SHP77 treated with DMSO at 0.1 percent for 48 hours (cell line): Measurements from ENCODE around the gene CDK18.
"Not testable (repeated sequence)": the region's sequence is repeated elsewhere in the genome, so short reads cannot be mapped to it uniquely, and the experiment has no call there.

ENCODE experiments used
- DNase-seq: peaks from one replicate; lab custom pipeline; 2025; lab: John Stamatoyannopoulos, UW

The CDK18 gene

GRCh38 chr1:205481218-205481617, 23.3 kb upstream of the CDK18 start:
- no peak for DNase-seq

- no peak for DNase-seq
Observed at GRCh38 chr1:205481629-205482151, 22.8 kb upstream of the CDK18 start.

GRCh38 chr1:205482587-205482986, 21.9 kb upstream of the CDK18 start:
- not testable (repeated sequence) for DNase-seq

GRCh38 chr1:205483372-205483771, 21.1 kb upstream of the CDK18 start:
- no peak for DNase-seq

GRCh38 chr1:205484985-205485967, 19.2 kb upstream of the CDK18 start:
- peak; percentile 81 for DNase-seq

GRCh38 chr1:205486258-205486657, 18.2 kb upstream of the CDK18 start:
- DNase-seq, result no peak

GRCh38 chr1:205488074-205488723, 16.3 kb upstream of the CDK18 start:
- peak; percentile 27 for DNase-seq

- DNase-seq, result no peak
Observed at GRCh38 chr1:205491794-205492193, 12.7 kb upstream of the CDK18 start.

GRCh38 chr1:205492201-205492667, 12.2 kb upstream of the CDK18 start:
- peak; percentile 67 for DNase-seq

GRCh38 chr1:205492774-205493173, 11.7 kb upstream of the CDK18 start:
- DNase-seq, result no peak

- no peak for DNase-seq
Observed at GRCh38 chr1:205493241-205494085, 11.0 kb upstream of the CDK18 start.

GRCh38 chr1:205494115-205494514, 10.4 kb upstream of the CDK18 start:
- no peak for DNase-seq

GRCh38 chr1:205495237-205495823, 9.1 kb upstream of the CDK18 start:
- DNase-seq, result peak; percentile 70

GRCh38 chr1:205496661-205497060, 7.8 kb upstream of the CDK18 start:
- DNase-seq, result no peak

- DNase-seq, result peak; percentile 86
Observed at GRCh38 chr1:205497351-205497750, 7.1 kb upstream of the CDK18 start.

GRCh38 chr1:205499789-205500188, 4.7 kb upstream of the CDK18 start:
- DNase-seq, result no peak

GRCh38 chr1:205500240-205501233, 3.9 kb upstream of the CDK18 start:
- DNase-seq, result no peak

GRCh38 chr1:205502111-205502810, 2.2 kb upstream of the CDK18 start:
- DNase-seq, result no peak

- no peak for DNase-seq
Observed at GRCh38 chr1:205502992-205503391, 1.5 kb upstream of the CDK18 start.
